Panc1 (cell line): ENCODE results near the gene CDH19. TPM values are rescaled to one million over a fixed set of nuclear protein-coding genes. Genes with fewer than 3 reads are reported as not detected.
A peak's percentile ranks its signal among the peaks of the same experiment; 100 is the strongest.
"Not testable (repeated sequence)": the region's sequence is repeated elsewhere in the genome, so short reads cannot be mapped to it uniquely, and the experiment has no call there.

Experiments
- ATAC-seq: fragments of 200-7000 bp; cut with Tn5 transposase; 2 replicates; pipeline ENCODE4 v1.9.1; 2020; ENCODE audit warnings: mild to moderate bottlenecking, moderate library complexity
- BruUV-seq: library from RNA; stranded (reverse); fragments of 400-500 nt; replicated peaks from 2 replicates; lab custom pipeline; 2021; lab: Mats Ljungman, UMichigan
- CTCF ChIA-PET: fragments of 300-600 bp; sonication (Branson Sonifier 250); formaldehyde crosslinking; loops from one replicate; lab custom pipeline; 2022; ENCODE audit warnings: antibody characterized with exemption; lab: Charles Lee
- POLR2A ChIA-PET: fragments of 300-600 bp; sonication (Branson Sonifier 250); formaldehyde crosslinking; loops from one replicate; lab custom pipeline; 2022; ENCODE audit warnings: antibody characterized with exemption; lab: Charles Lee
- DNase-seq: peaks from one replicate; pipeline ENCODE4 v3.0.0-alpha.2; 2010; ENCODE audit warnings: low read depth, low spot score
- H3K27ac ChIP-seq: 2 replicates; pipeline ENCODE4 v1.5.1; 2011; ENCODE audit warnings: mild to moderate bottlenecking, low read length, inconsistent platforms
- H3K27me3 ChIP-seq: fragments of 200-500 bp; sonication (Bioruptor generic); 2 replicates; pipeline ENCODE4 v1.6.0; 2014; ENCODE audit warnings: low read length, inconsistent platforms; ENCODE audit not compliant: control insufficient read depth, insufficient read depth
- H3K36me3 ChIP-seq: fragments of 200-500 bp; sonication (Bioruptor generic); 2 replicates; pipeline ENCODE4 v1.5.1; 2014; ENCODE audit warnings: inconsistent platforms, mild to moderate bottlenecking, low read length, moderate library complexity; ENCODE audit not compliant: control insufficient read depth, insufficient read depth
- H3K4me1 ChIP-seq: 2 replicates; pipeline ENCODE4 v1.5.1; 2011; ENCODE audit warnings: inconsistent platforms, mild to moderate bottlenecking, low read length, moderate library complexity; ENCODE audit not compliant: control insufficient read depth, insufficient read depth
- H3K4me3 ChIP-seq, 2 experiments: 2 replicates each; pipeline ENCODE4 v1.5.1; 2011 to 2012; ENCODE audit warnings: low read depth in 2 of 2, low read length in 2 of 2, mild to moderate bottlenecking in 2 of 2, inconsistent platforms in 1 of 2, moderate library complexity in 1 of 2
- H3K9me3 ChIP-seq: fragments of 200-500 bp; sonication (Bioruptor generic); 2 replicates; pipeline ENCODE4 v1.5.1; 2014; ENCODE audit warnings: low read depth, mild to moderate bottlenecking, inconsistent platforms, low read length, moderate library complexity; ENCODE audit not compliant: control insufficient read depth, insufficient read depth
- CTCF ChIP-seq: fragments of 450-650 bp; IDR thresholded peaks from 2 replicates; pipeline ENCODE4 v1.5.1; 2017; ENCODE audit warnings: mild to moderate bottlenecking
- POLR2AphosphoS5 ChIP-seq: IDR thresholded peaks from 2 replicates; pipeline ENCODE4 v1.6.1; 2012; ENCODE audit warnings: mild to moderate bottlenecking, low read depth, low read length, moderate library complexity
- REST ChIP-seq, 2 experiments: IDR thresholded peaks; 2 replicates each; pipeline ENCODE4 v1.6.1; 2011 to 2012; ENCODE audit warnings: low read depth in 2 of 2, control low read depth in 1 of 2, low read length in 1 of 2, mild to moderate bottlenecking in 1 of 2, moderate library complexity in 1 of 2; ENCODE audit not compliant: insufficient read depth in 1 of 2
- SIN3A ChIP-seq: IDR thresholded peaks from 2 replicates; pipeline ENCODE4 v1.6.1; 2012; ENCODE audit warnings: low read depth, mild to moderate bottlenecking, low read length, moderate library complexity, borderline replicate concordance; ENCODE audit not compliant: insufficient read depth
- TCF7L2 ChIP-seq: IDR thresholded peaks from 2 replicates; pipeline ENCODE4 v1.6.1; 2011; ENCODE audit warnings: mild to moderate bottlenecking, low read depth, low read length, inconsistent platforms
- in situ Hi-C: cut with HindIII; loops from 2 replicates; pipeline ENCODE4 v1.10.0; 2016; ENCODE audit warnings: low sequenced_read_pairs, low pct_unique_long_range_greater_than_20kb
- intact Hi-C: fragments of 100-400 bp; cut with micrococcal nuclease; formaldehyde crosslinking; loops from one replicate; pipeline ENCODE4 v1.10.0; 2022; ENCODE audit not compliant: unreplicated experiment
- total RNA-seq: library from RNA; stranded (reverse); gene quantifications from one replicate; pipeline ENCODE4 v1.2.1, GENCODE V29; 2021; ENCODE audit not compliant: unreplicated experiment

The CDH19 gene
- total RNA-seq, 1 experiment from 2014 or later = not detected

- no peak overlapping the region for H3K27ac ChIP-seq
- in situ Hi-C loops (no loop called here), intact Hi-C loops (no loop called here)
- H3K4me1 ChIP-seq = no peaks in the 10 kb centered on the region
- ATAC-seq (no peak), DNase-seq (no peak)
- no peaks in the 10 kb centered on the region for H3K36me3 ChIP-seq
- BruUV-seq = no TSS peak
- no peaks in the 10 kb centered on the region for H3K27me3 ChIP-seq
- TF ChIP-seq POLR2AphosphoS5 = no peak
- no peaks in the 10 kb centered on the region for H3K9me3 ChIP-seq
- CTCF ChIA-PET = no interaction called here
- POLR2A ChIA-PET = no interaction called here
- H3K4me3 ChIP-seq = no peak overlapping the region
These were observed 106.5 kb downstream of the CDH19 start for GRCh38 chr18:66497351-66497750.

- Histone ChIP-seq H3K4me1 (no peaks in the 10 kb centered on the region), H3K9me3 (no peaks in the 10 kb centered on the region), H3K36me3 (no peaks in the 10 kb centered on the region), H3K4me3 (no peak overlapping the region), H3K27ac (no peak overlapping the region), H3K27me3 (no peaks in the 10 kb centered on the region)
- POLR2A ChIA-PET = no interaction called here
- no TSS peak for BruUV-seq
- in situ Hi-C loops (no loop called here), intact Hi-C loops (no loop called here)
- CTCF ChIA-PET = interaction anchor here (1.1 kb wide), 1 partner anchor 512 kb away, joined by 4 read pairs; no protein-coding TSS in a partner anchor
- DNase-seq = no peak
- TF ChIP-seq POLR2AphosphoS5 (no peak), CTCF (peak; percentile 43), REST (IDR thresholded peaks at IDR 0.05; ENCODE audit: insufficient read depth in 1 of 2, low read depth in 2 of 2, low read length in 1 of 2) (no peak), TCF7L2 (no peak), SIN3A (no peak)
- ATAC-seq = peak; percentile 75; the same call in 1 of the 2 replicates
These were observed 108.0 kb downstream of the CDH19 start for GRCh38 chr18:66495844-66496243.

DNA sequence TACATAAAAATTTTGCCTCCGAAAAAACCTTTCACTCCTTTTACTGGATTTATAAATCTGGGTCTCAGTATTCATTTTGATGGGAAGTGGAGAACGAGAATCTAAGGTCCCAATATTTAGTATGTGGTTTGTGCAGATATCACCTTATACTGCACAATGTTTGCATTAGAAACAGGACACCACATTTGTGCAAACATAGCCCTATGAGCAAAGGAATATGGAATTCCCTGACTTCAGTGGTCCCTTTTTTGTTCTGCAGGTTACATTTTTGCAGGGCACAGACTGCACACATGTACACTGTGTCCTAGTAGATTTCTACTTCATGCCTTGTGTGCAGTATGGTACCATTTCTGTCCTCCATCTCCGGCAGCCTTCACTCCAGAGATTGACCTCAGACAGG lies 130.0 kb downstream of the CDH19 start:
- intact Hi-C loops = no loop called here
- Histone ChIP-seq H3K9me3 (no peaks in the 10 kb centered on the region), H3K27me3 (no peaks in the 10 kb centered on the region), H3K27ac (no peak overlapping the region), H3K4me3 (no peak overlapping the region), H3K36me3 (no peaks in the 10 kb centered on the region; the same call in 1 of the 2 replicates), H3K4me1 (no peaks in the 10 kb centered on the region)
- TF ChIP-seq POLR2AphosphoS5 (no peak), SIN3A (no peak), CTCF (no peak)
- in situ Hi-C loops = no loop called here
- BruUV-seq = no TSS peak
- DNase-seq (no peak), ATAC-seq (no peak)
- ChIA-PET CTCF (no interaction called here), POLR2A (no interaction called here)

GRCh38 chr18:66466184-66466583 lies 137.7 kb downstream of the CDH19 start:
- H3K27ac ChIP-seq, H3K4me3 ChIP-seq, H3K9me3 ChIP-seq, in situ Hi-C loops, DNase-seq, H3K4me1 ChIP-seq, POLR2A ChIA-PET, ATAC-seq, H3K27me3 ChIP-seq, H3K36me3 ChIP-seq, CTCF ChIA-PET, intact Hi-C loops, BruUV-seq: not testable (repeated sequence)
